Vagina (tissue), 2 donors: Measurements from ENCODE around the gene TARBP2.

Experiments used
- CTCF ChIP-seq, 3 experiments: fragments of 450-650 bp in 2 of 3; fragments of 200-600 bp in 1 of 3; sonication (generic) in 1 of 3; IDR thresholded peaks; one replicate each; pipeline ENCODE4 v1.5.1; 2017 to 2019; ENCODE audit warnings: antibody characterized with exemption in 3 of 3, mild to moderate bottlenecking in 2 of 3, moderate library complexity in 2 of 3
- POLR2A ChIP-seq, 2 donors: fragments of 450-650 bp; IDR thresholded peaks; one replicate each; pipeline ENCODE4 v1.6.1; 2017; ENCODE audit warnings: antibody characterized with exemption in 2 of 2, mild to moderate bottlenecking in 2 of 2, moderate library complexity in 2 of 2
- POLR2AphosphoS5 ChIP-seq, 2 donors: sonication (generic); formaldehyde crosslinking; IDR thresholded peaks; one replicate each; pipeline ENCODE4 v1.9.0; 2017; ENCODE audit warnings: antibody characterized with exemption in 2 of 2, mild to moderate bottlenecking in 2 of 2, low read depth in 1 of 2; ENCODE audit not compliant: insufficient read depth in 1 of 2

GRCh38 chr12:53533471-53533870, 32.4 kb downstream of the TARBP2 start:
- TF ChIP-seq POLR2AphosphoS5 (IDR thresholded peaks at IDR 0.05; ENCODE audit: insufficient read depth in 1 of 2, low read depth in 1 of 2) (no peak), CTCF (IDR thresholded peaks at IDR 0.05) (no peak), POLR2A (IDR thresholded peaks at IDR 0.05) (no peak)
